Stimulated activated effector memory CD8-positive, alpha-beta T cell treated with anti-CD3 and anti-CD28 coated beads, Interleukin-12 subunit alpha, Interleukin-12 subunit beta, amount 100 ng/mL, for 72 hours (primary cell): ENCODE results near the gene SYNE2.

Source experiments
- ATAC-seq: fragments of 150-1000 bp; cut with Tn5 transposase; 2 replicates; pipeline ENCODE4 v1.10.0; 2021
- DNase-seq, 2 donors: peaks; one replicate each; pipeline ENCODE4 v3.0.0; 2021 to 2022; ENCODE audit warnings: low spot score in 2 of 2
- H3K27ac Mint-ChIP-seq: one replicate; pipeline ENCODE4 v1.8.0; 2022; ENCODE audit warnings: mild to moderate bottlenecking, mixed read lengths
- H3K36me3 Mint-ChIP-seq: one replicate; pipeline ENCODE4 v1.8.0; 2022; ENCODE audit warnings: mild to moderate bottlenecking, mixed read lengths
- H3K4me1 Mint-ChIP-seq: one replicate; pipeline ENCODE4 v1.8.0; 2022; ENCODE audit warnings: mixed read lengths
- H3K4me3 Mint-ChIP-seq: one replicate; pipeline ENCODE4 v1.8.0; 2022; ENCODE audit warnings: mild to moderate bottlenecking, mixed read lengths
- H3K9me3 Mint-ChIP-seq: one replicate; pipeline ENCODE4 v1.8.0; 2022; ENCODE audit warnings: mixed read lengths

The SYNE2 gene

GRCh38 chr14:64266239-64266638, 413.4 kb downstream of the SYNE2 start:
- H3K27ac Mint-ChIP-seq = peak overlapping the region; percentile 1
- peaks cover 27% of the 10 kb centered on the region for H3K4me1 Mint-ChIP-seq
- ATAC-seq (peak; percentile 80), DNase-seq (no peak)
- H3K9me3 Mint-ChIP-seq = peaks cover 2% of the 10 kb centered on the region
- H3K36me3 Mint-ChIP-seq = no peaks in the 10 kb centered on the region
- no peak overlapping the region for H3K4me3 Mint-ChIP-seq

GRCh38 chr14:64272019-64272418, 419.2 kb downstream of the SYNE2 start:
- Mint-ChIP-seq H3K9me3 (no peaks in the 10 kb centered on the region), H3K27ac (no peak overlapping the region), H3K36me3 (no peaks in the 10 kb centered on the region), H3K4me1 (peaks cover 10% of the 10 kb centered on the region), H3K4me3 (no peak overlapping the region)
- ATAC-seq = no peak
- DNase-seq = no peak
